IPS-18a (cell line): ENCODE measurements around the gene LCN12.
A peak's percentile ranks its signal among the peaks of the same experiment; 100 is the strongest.

Source experiments
- H3K27ac ChIP-seq: one replicate; pipeline ENCODE4 v1.5.1; 2013; ENCODE audit warnings: low read length
- H3K27me3 ChIP-seq: one replicate; pipeline ENCODE4 v1.6.1; 2013; ENCODE audit warnings: mild to moderate bottlenecking, low read length; ENCODE audit not compliant: control insufficient read depth, insufficient read depth
- H3K36me3 ChIP-seq: one replicate; pipeline ENCODE4 v1.6.1; 2013; ENCODE audit warnings: low read depth, low read length; ENCODE audit not compliant: control insufficient read depth
- H3K4me1 ChIP-seq: one replicate; pipeline ENCODE4 v1.6.1; 2013; ENCODE audit warnings: low read depth, low read length; ENCODE audit not compliant: control insufficient read depth
- H3K4me3 ChIP-seq: one replicate; pipeline ENCODE4 v1.5.1; 2013; ENCODE audit warnings: low read length
- H3K9ac ChIP-seq: one replicate; pipeline ENCODE4 v1.6.1; 2013; ENCODE audit warnings: mild to moderate bottlenecking, low read length, moderate library complexity
- H3K9me3 ChIP-seq: one replicate; pipeline ENCODE4 v1.6.1; 2013; ENCODE audit warnings: low read depth, low read length; ENCODE audit not compliant: control insufficient read depth

LCN12 gene

GRCh38 chr9:136949239-136949816, 2.7 kb upstream of the LCN12 start:
- H3K4me3 ChIP-seq: peak overlapping the region; percentile 62
- H3K27ac ChIP-seq: no peak overlapping the region
- no peaks in the 10 kb centered on the region for H3K27me3 ChIP-seq
- H3K9ac ChIP-seq: peak overlapping the region; percentile 36
- peaks cover 5% of the 10 kb centered on the region for H3K4me1 ChIP-seq
- no peaks in the 10 kb centered on the region for H3K36me3 ChIP-seq
- H3K9me3 ChIP-seq: no peaks in the 10 kb centered on the region

- H3K27me3 ChIP-seq: no peaks in the 10 kb centered on the region
- H3K9me3 ChIP-seq: no peaks in the 10 kb centered on the region
- peak overlapping the region; percentile 54 for H3K9ac ChIP-seq
- peaks cover 5% of the 10 kb centered on the region for H3K4me1 ChIP-seq
- H3K4me3 ChIP-seq: peak overlapping the region; percentile 62
- H3K27ac ChIP-seq: no peak overlapping the region
- no peaks in the 10 kb centered on the region for H3K36me3 ChIP-seq
Measured at GRCh38 chr9:136949817-136950655, 2.0 kb upstream of the LCN12 start.

GRCh38 chr9:136950656-136951276, 1.3 kb upstream of the LCN12 start:
- Histone ChIP-seq H3K9me3 (no peaks in the 10 kb centered on the region), H3K9ac (peak overlapping the region; percentile 54), H3K36me3 (no peaks in the 10 kb centered on the region), H3K4me3 (peak overlapping the region; percentile 62), H3K4me1 (peaks cover 5% of the 10 kb centered on the region), H3K27ac (no peak overlapping the region), H3K27me3 (no peaks in the 10 kb centered on the region)

GRCh38 chr9:136952321-136952850, 313 bp downstream of the LCN12 start:
- Histone ChIP-seq H3K27ac (no peak overlapping the region), H3K36me3 (no peaks in the 10 kb centered on the region), H3K27me3 (no peaks in the 10 kb centered on the region), H3K9ac (no peak overlapping the region), H3K4me1 (peaks cover 5% of the 10 kb centered on the region), H3K9me3 (no peaks in the 10 kb centered on the region), H3K4me3 (no peak overlapping the region)

- Histone ChIP-seq H3K27ac (no peak overlapping the region), H3K9me3 (no peaks in the 10 kb centered on the region), H3K27me3 (no peaks in the 10 kb centered on the region), H3K4me3 (no peak overlapping the region), H3K4me1 (peaks cover 5% of the 10 kb centered on the region), H3K9ac (no peak overlapping the region), H3K36me3 (no peaks in the 10 kb centered on the region)
Measured at GRCh38 chr9:136952876-136953770, 1.1 kb downstream of the LCN12 start.

- Histone ChIP-seq H3K9ac (no peak overlapping the region), H3K4me3 (no peak overlapping the region), H3K27me3 (no peaks in the 10 kb centered on the region)
Measured at GRCh38 chr9:136953771-136954269, 1.7 kb downstream of the LCN12 start.

GRCh38 chr9:136954270-136955083, 2.4 kb downstream of the LCN12 start:
- Histone ChIP-seq H3K9me3 (no peaks in the 10 kb centered on the region), H3K4me1 (peaks cover 5% of the 10 kb centered on the region), H3K27ac (no peak overlapping the region), H3K9ac (no peak overlapping the region), H3K4me3 (no peak overlapping the region), H3K36me3 (no peaks in the 10 kb centered on the region), H3K27me3 (no peaks in the 10 kb centered on the region)

More at GRCh38 chr9:136953771-136954269, 1.7 kb downstream of the LCN12 start:
- peaks cover 5% of the 10 kb centered on the region for H3K4me1 ChIP-seq
- H3K9me3 ChIP-seq: no peaks in the 10 kb centered on the region
- H3K27ac ChIP-seq: no peak overlapping the region
- no peaks in the 10 kb centered on the region for H3K36me3 ChIP-seq

GRCh38 chr9:136955202-136955942, 3.3 kb downstream of the LCN12 start:
- Histone ChIP-seq H3K4me3 (no peak overlapping the region), H3K27ac (no peak overlapping the region), H3K9me3 (no peaks in the 10 kb centered on the region), H3K27me3 (no peaks in the 10 kb centered on the region), H3K36me3 (no peaks in the 10 kb centered on the region), H3K9ac (no peak overlapping the region), H3K4me1 (peaks cover 3% of the 10 kb centered on the region)

GRCh38 chr9:136955943-136956335, 3.9 kb downstream of the LCN12 start:
- no peaks in the 10 kb centered on the region for H3K27me3 ChIP-seq

GRCh38 chr9:136956604-136957003, 4.5 kb downstream of the LCN12 start:
- no peak overlapping the region for H3K4me3 ChIP-seq
- H3K27me3 ChIP-seq: no peaks in the 10 kb centered on the region
- H3K27ac ChIP-seq: no peak overlapping the region
- H3K9me3 ChIP-seq: no peaks in the 10 kb centered on the region
- no peaks in the 10 kb centered on the region for H3K4me1 ChIP-seq
- H3K9ac ChIP-seq: no peak overlapping the region
- no peaks in the 10 kb centered on the region for H3K36me3 ChIP-seq

More at GRCh38 chr9:136955943-136956335, 3.9 kb downstream of the LCN12 start:
- H3K36me3 ChIP-seq: no peaks in the 10 kb centered on the region
- no peak overlapping the region for H3K27ac ChIP-seq
- no peaks in the 10 kb centered on the region for H3K9me3 ChIP-seq
- no peaks in the 10 kb centered on the region for H3K4me1 ChIP-seq
- no peak overlapping the region for H3K4me3 ChIP-seq
- no peak overlapping the region for H3K9ac ChIP-seq
